ENCODE measurements around the gene ADAM12.

GRCh38 chr10:126376956-126377355, 11.3 kb downstream of the ADAM12 start:
- TF ChIP-seq, protein P1, sequence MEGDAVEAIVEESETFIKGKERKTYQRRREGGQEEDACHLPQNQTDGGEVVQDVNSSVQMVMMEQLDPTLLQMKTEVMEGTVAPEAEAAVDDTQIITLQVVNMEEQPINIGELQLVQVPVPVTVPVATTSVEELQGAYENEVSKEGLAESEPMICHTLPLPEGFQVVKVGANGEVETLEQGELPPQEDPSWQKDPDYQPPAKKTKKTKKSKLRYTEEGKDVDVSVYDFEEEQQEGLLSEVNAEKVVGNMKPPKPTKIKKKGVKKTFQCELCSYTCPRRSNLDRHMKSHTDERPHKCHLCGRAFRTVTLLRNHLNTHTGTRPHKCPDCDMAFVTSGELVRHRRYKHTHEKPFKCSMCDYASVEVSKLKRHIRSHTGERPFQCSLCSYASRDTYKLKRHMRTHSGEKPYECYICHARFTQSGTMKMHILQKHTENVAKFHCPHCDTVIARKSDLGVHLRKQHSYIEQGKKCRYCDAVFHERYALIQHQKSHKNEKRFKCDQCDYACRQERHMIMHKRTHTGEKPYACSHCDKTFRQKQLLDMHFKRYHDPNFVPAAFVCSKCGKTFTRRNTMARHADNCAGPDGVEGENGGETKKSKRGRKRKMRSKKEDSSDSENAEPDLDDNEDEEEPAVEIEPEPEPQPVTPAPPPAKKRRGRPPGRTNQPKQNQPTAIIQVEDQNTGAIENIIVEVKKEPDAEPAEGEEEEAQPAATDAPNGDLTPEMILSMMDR (conservative IDR thresholded peaks at IDR 0.05; ENCODE audit: low read length): no peak
- no peak for TF ChIP-seq EZH2phosphoT487 (IDR thresholded peaks at IDR 0.05; ENCODE audit: borderline replicate concordance)

Data from Loucy (cell line).